Motor neuron (in vitro differentiated cells): ENCODE measurements around the gene IGSF21. TPM values are rescaled to one million over a fixed set of nuclear protein-coding genes. Genes with fewer than 3 reads are reported as not detected.

Source experiments
- ATAC-seq, 8 experiments: fragments of 200-7000 bp; cut with Tn5 transposase; replicated peaks in 6 of 8; 2 replicates each; pipeline ENCODE4 v1.8.0; 2021; ENCODE audit warnings: mild to moderate bottlenecking in 8 of 8, moderate library complexity in 8 of 8
- H3K27ac ChIP-seq, 2 donors: fragments of 250-450 bp; sonication (Bioruptor Pico); 2 replicates each; pipeline ENCODE4 v1.9.0; 2021; ENCODE audit warnings: antibody characterized with exemption in 2 of 2, mild to moderate bottlenecking in 2 of 2, moderate library complexity in 1 of 2
- H3K4me1 ChIP-seq, 2 donors: fragments of 250-450 bp; sonication (Bioruptor Pico); replicated peaks in 1 of 2; 2 replicates each; pipeline ENCODE4 v1.6.1; 2021; ENCODE audit warnings: antibody characterized with exemption in 2 of 2, mild to moderate bottlenecking in 2 of 2, moderate library complexity in 1 of 2
- H3K4me3 ChIP-seq, 5 donors: fragments of 250-450 bp; sonication (Bioruptor Pico); 2 replicates each; pipeline ENCODE4 v1.9.0; 2021; ENCODE audit warnings: antibody characterized with exemption in 5 of 5, mild to moderate bottlenecking in 5 of 5, moderate library complexity in 4 of 5
- WGBS, 10 experiments: fragments of 450-650 bp; shearing (Covaris generic); methylation state at CpG; one replicate each; pipeline ENCODE4 v1.0.0; 2022; 5-methylcytosine and 5-hydroxymethylcytosine counted together
- in situ Hi-C, 9 experiments: fragments of 400-800 bp; cut with MboI; loops; one replicate each; pipeline ENCODE4 v1.15.0; 2021; ENCODE audit warnings: low sequenced_read_pairs in 9 of 9, low pct_unique_long_range_greater_than_20kb in 2 of 9; ENCODE audit not compliant: unreplicated experiment in 9 of 9
- total RNA-seq, 8 experiments: library from RNA; unstranded; fragments of 300-600 nt; gene quantifications; 2 replicates each; pipeline versions ENCODE4 v1.2.3 to v1.2.4, GENCODE V29; 2022

The IGSF21 gene
- total RNA-seq, 8 experiments from 2014 or later = 0.36 to 74.2 (median 5.4) TPM

DNA sequence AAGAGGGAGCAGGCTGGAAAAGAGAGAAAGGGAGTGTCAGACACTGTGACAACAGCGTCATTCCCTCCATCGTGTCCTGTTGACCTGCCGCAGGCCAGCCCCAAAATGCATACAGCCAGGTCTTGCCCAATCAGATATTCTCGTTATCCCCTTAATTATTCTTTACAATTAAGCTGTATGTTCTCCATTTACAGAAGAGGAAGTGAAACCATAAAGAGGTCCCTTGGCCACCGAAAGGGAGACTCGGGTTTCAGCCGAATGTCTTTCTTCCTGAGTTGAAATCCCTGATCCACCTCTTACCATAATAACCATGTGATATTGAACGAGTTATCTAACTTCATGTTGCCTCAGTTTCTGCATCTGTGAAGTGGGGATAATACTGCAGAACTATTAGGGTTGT, 70.5 kb downstream of the IGSF21 start:
- no peak overlapping the region for H3K4me3 ChIP-seq
- WGBS, 10 experiments = 10 to 69% (median 45%) methylated on average over 2 to 8 of the region's 8 CpGs
- in situ Hi-C loops = no loop called here
- H3K27ac ChIP-seq = no peak overlapping the region
- ATAC-seq = no peak
- H3K4me1 ChIP-seq = peaks cover 9 to 19% of the 10 kb centered on the region in 2 donors

DNA sequence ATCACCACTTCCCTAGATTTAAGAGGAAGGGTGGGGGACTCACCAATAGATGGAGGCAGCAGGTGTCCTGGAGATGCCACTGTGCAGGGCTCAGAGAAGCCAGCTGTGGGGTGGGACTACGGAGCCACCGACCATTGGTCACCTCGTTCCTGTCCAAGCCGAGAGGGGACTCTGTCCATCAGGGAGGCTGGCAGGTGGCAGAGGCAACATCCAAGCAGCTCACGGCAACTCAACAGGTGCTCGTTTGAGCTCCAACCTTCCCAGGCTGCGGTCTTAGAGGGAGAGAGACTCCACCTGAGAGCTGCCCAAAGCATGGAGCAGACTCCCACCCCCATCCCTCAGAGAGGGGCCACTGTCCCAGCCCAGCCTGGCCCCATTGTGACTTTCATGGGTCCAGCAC, 71.4 kb downstream of the IGSF21 start:
- in situ Hi-C loops = no loop called here
- Histone ChIP-seq H3K27ac (no peak overlapping the region), H3K4me3 (no peak overlapping the region), H3K4me1 (peaks cover 12 to 23% of the 10 kb centered on the region in 2 donors)
- 73 to 80% (median 75%) methylated on average over 1 to 6 of the region's 7 CpGs; no CpG with 5 or more reads in 7 of the 10 experiments for WGBS, 10 experiments
- ATAC-seq = peak in 1 of 8 experiments; percentile 19

DNA sequence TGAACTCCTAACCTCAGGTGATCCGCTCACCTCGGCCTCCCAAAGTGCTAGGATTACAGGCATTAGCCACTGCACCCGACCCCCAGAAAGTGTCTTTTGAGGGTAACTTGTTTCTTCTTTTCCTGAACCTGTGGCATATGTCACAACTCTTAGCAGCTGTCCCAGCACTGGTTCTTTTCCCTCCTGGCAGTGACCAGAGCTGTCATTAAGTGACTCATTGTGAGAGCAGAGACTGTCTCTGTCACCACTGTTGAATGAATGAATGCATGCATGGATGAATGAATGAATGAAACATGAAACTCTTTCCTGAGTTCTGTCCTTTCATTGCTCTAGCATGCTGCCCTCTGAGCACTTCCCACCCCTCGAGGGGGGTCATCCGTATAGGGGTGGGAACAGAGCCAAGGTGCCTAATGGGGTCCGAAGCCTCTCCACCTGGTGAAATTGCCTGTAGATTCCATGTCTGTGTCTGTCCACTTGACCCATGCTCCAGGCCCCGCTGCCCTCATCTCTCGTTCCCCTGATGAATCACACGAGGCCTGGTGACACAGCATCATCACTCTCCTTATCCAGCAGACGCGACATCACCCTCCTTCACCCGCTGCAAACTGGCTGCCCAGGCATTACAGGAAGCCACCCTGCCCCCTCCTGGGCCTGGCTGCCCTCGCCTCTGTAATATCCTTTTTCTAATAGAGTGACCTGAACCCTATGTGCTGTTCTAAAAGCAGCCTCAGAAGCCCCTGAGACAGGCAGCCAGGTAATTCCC, 75.0 kb downstream of the IGSF21 start:
- peak in 6 of 8 experiments; percentile 54 to 98 (median 98) for ATAC-seq
- no peak overlapping the region for H3K4me3 ChIP-seq
- 13 to 100% (median 36%) methylated on average over 1 to 11 of the region's 13 CpGs; no CpG with 5 or more reads in 2 of the 10 experiments for WGBS, 10 experiments
- in situ Hi-C loops = no loop called here
- peak overlapping the region in 1 of 2 donors; percentile 58 for H3K27ac ChIP-seq
- H3K4me1 ChIP-seq = peaks cover 9 to 13% of the 10 kb centered on the region in 2 donors

DNA sequence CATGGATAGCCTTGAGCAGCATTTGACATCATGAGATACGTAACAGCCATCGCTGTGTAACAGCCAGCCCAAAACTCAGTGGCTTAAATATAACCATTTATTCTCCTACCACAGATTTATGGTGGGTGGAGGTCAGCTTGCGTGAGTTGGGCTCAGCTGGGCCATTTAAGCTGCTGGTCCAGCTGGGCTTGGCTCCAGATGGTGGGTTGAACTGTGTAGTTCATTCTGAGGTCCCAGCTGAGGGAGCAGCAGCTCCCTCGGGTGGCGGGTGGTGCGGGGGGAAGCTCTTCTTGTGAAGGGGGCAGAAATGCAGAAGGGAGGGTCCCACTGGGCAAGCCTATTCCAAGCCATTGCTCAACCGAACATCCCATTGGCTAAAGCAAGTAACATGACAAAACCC, 75.9 kb downstream of the IGSF21 start:
- H3K4me1 ChIP-seq = peaks cover 9 to 13% of the 10 kb centered on the region in 2 donors
- ATAC-seq = peak in 1 of 8 experiments; percentile 47
- no peak overlapping the region for H3K27ac ChIP-seq
- no peak overlapping the region for H3K4me3 ChIP-seq
- WGBS, 10 experiments = 50 to 86% (median 80%) methylated on average over 2 to 4 of the region's 7 CpGs; no CpG with 5 or more reads in 6 of the 10 experiments
- in situ Hi-C loops = no loop called here

DNA sequence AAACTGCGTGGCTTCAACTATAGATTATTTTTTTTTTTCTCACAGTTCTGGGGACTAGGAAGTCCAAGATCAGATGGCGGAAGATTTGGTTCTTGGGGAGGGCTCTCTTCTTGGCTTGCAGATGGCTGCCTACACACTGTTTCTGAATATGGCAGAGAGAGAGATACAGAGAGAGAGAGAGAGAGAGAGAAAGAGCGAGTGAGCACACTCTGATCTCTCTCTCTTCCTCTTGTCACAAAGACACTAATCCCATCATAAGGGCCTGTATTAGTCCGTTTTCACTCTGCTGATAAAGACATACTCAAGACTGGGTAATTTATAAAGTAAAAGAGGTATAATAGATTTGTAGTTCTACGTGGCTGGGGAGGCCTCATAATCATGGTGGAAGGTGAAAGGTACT, 79.5 kb downstream of the IGSF21 start:
- H3K27ac ChIP-seq = no peak overlapping the region
- H3K4me3 ChIP-seq = no peak overlapping the region
- ATAC-seq = no peak
- peaks cover 9 to 18% of the 10 kb centered on the region in 2 donors for H3K4me1 ChIP-seq
- in situ Hi-C loops = no loop called here
- 18 to 100% (median 68%) methylated on average over 2 to 5 of the region's 5 CpGs for WGBS, 10 experiments

DNA sequence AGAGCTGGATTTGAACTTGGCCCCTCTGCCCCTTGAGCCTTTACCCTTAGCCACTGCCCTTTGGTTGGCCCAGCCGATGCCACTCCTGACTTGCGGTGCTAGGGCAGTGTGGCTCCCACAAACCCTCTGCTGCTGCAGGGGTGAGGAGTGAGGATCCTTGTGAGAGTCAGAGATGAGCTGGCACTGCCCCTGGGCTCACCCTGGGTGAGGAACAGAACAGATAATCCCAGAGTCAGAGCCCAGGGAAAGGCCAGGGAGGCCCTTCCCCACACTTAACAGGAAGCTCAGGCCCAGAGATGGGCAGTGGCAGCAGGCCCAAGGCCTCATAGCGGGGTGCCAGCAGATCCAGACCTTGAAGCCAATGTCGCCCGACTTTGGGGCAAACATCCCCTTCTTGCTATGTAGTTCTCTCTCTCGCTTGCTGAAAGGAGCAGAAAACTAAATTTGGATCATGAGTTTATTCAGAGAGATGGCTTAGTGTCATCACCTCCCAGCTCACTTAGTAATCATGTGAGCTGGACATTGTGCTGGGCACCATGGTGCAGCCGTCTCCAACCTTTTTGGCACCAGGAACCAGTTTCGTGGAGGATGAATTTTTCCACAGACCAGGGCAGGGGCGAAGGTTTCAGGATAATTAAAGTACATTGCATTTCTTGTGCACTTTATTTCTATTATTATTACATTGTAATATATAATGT, 81.4 kb downstream of the IGSF21 start:
- WGBS, 10 experiments = 35 to 94% (median 80%) methylated on average over 1 to 7 of the region's 9 CpGs; no CpG with 5 or more reads in 2 of the 10 experiments
- no peak for ATAC-seq
- no peak overlapping the region for H3K27ac ChIP-seq
- no peak overlapping the region for H3K4me3 ChIP-seq
- in situ Hi-C loops = no loop called here
- peaks cover 0 to 13% of the 10 kb centered on the region in 2 donors for H3K4me1 ChIP-seq

DNA sequence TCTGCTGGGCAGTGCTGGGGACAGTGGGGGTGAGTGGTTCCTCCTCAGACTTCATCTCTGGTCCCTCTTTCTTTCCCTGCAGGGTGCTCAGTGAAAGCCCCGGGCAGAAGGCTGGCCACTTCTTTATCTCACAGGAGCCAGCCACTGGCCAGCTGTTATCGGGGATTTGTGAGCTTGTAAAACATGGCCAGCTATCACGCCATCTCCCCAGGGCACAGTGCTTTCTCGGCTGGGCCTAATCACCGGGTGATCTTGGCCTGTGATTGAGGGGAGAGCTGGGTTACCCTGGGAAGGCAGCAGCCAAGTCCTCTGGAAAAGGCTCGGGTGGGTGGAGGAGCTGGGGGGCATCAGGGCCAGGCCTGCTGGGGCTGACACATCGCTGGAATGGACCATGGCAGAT, 83.0 kb downstream of the IGSF21 start:
- no peak overlapping the region for H3K4me3 ChIP-seq
- no peak for ATAC-seq
- no peak overlapping the region for H3K27ac ChIP-seq
- in situ Hi-C loops = no loop called here
- peaks cover 0 to 15% of the 10 kb centered on the region in 2 donors for H3K4me1 ChIP-seq
- WGBS, 10 experiments = 13 to 75% (median 62%) methylated on average over 1 to 6 of the region's 7 CpGs; no CpG with 5 or more reads in 4 of the 10 experiments

DNA sequence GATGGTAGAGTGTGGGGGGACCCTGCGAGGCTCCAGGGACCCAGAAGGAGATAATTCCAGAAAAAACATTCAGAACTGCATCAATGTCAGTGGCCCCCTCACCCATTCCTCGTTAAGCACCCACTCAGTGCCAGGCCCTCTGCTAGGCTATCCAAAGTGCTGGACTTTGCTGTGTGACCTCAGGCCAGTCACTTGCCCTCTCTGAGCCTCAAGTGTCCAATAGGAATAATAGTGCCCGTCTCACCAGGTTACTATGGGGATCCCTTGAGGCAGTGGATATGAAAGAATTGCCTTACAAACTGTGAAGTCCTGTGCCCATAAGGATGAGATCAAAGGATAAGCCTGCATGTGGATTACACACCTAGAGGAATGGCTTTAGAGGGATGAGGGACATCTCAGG, 83.4 kb downstream of the IGSF21 start:
- H3K4me3 ChIP-seq = no peak overlapping the region
- in situ Hi-C loops = no loop called here
- 0 to 100% (median 67%) methylated on average over 1 to 3 of the region's 3 CpGs; no CpG with 5 or more reads in 3 of the 10 experiments for WGBS, 10 experiments
- H3K4me1 ChIP-seq = peaks cover 0 to 15% of the 10 kb centered on the region in 2 donors
- H3K27ac ChIP-seq = no peak overlapping the region
- no peak for ATAC-seq

DNA sequence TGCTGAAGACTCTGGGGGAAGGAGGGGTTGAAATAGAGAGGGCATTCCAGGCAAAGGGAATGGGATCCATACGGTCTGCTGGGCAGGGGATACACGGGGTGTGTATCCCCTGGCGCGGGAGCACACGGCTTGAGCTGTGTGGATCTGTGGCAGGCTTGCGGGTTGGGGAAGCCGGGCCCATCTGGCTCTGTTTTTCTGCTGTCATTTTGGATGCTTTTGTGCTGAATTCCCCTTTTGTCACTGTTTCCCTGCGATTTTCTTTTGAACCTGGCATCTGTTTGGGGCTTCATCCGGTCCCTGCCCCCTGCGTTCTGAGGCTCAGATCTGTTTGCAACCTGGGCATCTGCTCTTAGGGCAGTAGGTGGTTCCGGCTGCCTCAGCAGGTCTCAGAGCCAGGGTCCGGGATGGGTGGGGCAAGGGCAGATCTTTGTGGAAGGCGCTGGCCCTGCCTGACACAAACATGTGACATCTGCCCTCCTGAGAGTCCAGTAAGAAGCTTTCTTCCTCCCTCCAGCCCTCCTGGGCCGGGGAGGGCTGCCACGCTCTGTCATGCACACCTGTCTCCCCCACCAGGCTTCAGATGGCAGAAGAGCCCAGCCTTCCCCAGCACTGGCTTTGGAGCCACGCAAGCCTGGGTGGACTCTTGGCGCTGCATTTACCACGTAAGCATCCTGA, 84.0 kb downstream of the IGSF21 start:
- Histone ChIP-seq H3K27ac (peak overlapping the region in 1 of 2 donors; percentile 4), H3K4me1 (peaks cover 0 to 18% of the 10 kb centered on the region in 2 donors), H3K4me3 (no peak overlapping the region)
- WGBS, 10 experiments = 0 to 80% (median 47%) methylated on average over 1 to 13 of the region's 18 CpGs; no CpG with 5 or more reads in 3 of the 10 experiments
- in situ Hi-C loops = no loop called here
- ATAC-seq = peak in 4 of 8 experiments; percentile 24 to 63 (median 52)

DNA sequence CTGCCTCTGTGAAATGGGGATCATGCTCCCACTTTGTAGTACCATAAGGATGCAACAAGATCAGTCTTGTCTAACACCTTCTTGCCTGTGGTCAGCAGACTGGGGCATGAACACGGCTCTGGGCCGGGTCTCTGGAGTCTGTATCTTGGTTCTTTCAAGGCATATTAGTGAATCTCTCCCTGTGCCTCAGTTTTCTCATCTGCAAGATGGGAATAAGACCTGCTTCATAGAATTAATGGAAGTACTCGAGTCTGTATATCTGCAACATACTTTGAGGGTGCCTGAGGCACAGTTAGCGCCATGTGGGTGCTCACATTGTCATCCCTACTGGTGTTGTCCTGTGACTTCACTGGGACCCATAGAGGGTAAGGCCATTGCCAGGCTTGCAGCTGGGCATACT, 84.6 kb downstream of the IGSF21 start:
- in situ Hi-C loops = no loop called here
- ATAC-seq = no peak
- Histone ChIP-seq H3K4me3 (no peak overlapping the region), H3K27ac (no peak overlapping the region), H3K4me1 (peaks cover 0 to 22% of the 10 kb centered on the region in 2 donors)
- WGBS, 10 experiments = 7 to 87% (median 74%) methylated on average over 1 to 3 of the region's 4 CpGs; no CpG with 5 or more reads in 3 of the 10 experiments

DNA sequence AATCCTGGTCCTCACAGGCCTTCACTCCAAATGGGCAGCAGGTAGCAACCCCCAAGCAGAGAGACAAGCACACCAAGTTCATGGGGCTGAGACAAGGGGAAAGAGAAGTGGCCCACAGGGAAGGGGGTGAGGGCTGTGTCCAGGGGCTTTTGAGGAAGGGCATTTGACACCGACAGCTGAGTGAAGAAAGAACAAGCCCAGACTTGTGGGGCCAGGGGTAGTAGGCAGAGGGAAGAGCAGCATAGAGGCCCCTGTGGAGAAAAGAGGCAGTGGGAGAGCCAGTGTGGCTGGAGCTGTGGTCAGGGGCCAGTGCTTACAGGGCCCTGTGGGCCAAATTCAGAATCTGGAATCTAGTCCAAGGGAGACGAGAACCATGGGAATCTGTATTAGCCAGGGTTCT, 85.4 kb downstream of the IGSF21 start:
- ATAC-seq = no peak
- Histone ChIP-seq H3K4me1 (peaks cover 0 to 22% of the 10 kb centered on the region in 2 donors), H3K4me3 (no peak overlapping the region), H3K27ac (no peak overlapping the region)
- in situ Hi-C loops = no loop called here
- WGBS, 10 experiments = 50 to 100% (median 77%) methylated on average over 1 to 2 of the region's 2 CpGs; no CpG with 5 or more reads in 3 of the 10 experiments

DNA sequence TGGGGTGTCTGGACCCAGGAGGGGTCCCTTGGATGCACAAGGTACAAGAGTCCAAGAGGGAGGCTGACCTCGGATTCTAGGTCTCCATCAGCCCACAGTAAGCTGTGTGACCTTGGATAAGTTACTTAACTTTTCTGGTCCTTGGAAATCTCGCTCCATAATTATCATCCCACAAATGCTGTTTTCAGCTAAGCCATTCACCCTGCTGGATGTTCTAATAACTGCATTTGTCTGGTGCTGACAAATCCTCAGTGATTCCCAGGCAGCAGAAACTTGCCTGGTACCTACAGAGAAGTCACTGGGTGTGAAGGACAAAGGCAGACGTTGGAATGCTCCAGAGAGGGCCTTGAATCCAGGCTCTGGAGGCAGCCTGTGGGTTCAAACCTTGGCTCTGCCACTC, 89.7 kb downstream of the IGSF21 start:
- H3K4me1 ChIP-seq = peaks cover 6 to 42% of the 10 kb centered on the region in 2 donors
- no peak overlapping the region for H3K27ac ChIP-seq
- H3K4me3 ChIP-seq = no peak overlapping the region
- 20 to 85% (median 64%) methylated on average over 1 to 3 of the region's 3 CpGs; no CpG with 5 or more reads in 5 of the 10 experiments for WGBS, 10 experiments
- in situ Hi-C loops = no loop called here
- ATAC-seq = no peak

DNA sequence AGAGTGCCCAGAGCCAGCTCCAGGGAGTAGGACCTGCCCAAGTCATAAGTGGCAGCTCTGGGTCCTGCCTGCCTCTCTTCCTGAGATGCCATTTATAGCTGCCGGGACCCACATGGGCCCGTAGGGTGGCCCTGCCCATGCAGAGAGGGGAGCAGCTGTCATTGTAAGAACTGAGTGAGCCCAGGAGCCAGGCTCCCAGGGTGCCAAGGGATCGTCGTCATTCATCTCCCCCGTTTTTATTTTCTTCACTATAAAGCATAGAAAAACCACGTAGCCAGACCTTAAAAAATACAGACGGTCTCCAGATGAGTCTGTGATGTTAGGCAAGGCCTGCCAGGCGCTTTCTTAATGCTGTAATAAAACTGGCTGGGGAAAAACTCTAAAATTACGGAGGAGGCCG, 90.7 kb downstream of the IGSF21 start:
- in situ Hi-C loops = no loop called here
- Histone ChIP-seq H3K4me1 (peaks cover 6 to 37% of the 10 kb centered on the region in 2 donors), H3K4me3 (no peak overlapping the region), H3K27ac (no peak overlapping the region)
- ATAC-seq = peak in 5 of 8 experiments; percentile 38 to 61 (median 53)
- 0 to 67% (median 33%) methylated on average over 2 to 8 of the region's 10 CpGs for WGBS, 10 experiments
